ENCODE measurements around the gene TNFAIP8L2.

GRCh38 chr1:151143986-151144385 is 12.5 kb upstream of the TNFAIP8L2 start:
- TF ChIP-seq CTCF (conservative IDR thresholded peaks at IDR 0.05) (no peak), EZH2 (IDR thresholded peaks at IDR 0.05; ENCODE audit: low read depth) (no peak)
